ENCODE results near the gene MRPS11.
A peak's percentile ranks its signal among the peaks of the same experiment; 100 is the strongest.
"Not testable (repeated sequence)": the region's sequence is repeated elsewhere in the genome, so short reads cannot be mapped to it uniquely, and the experiment has no call there.

MRPS11 gene

DNA sequence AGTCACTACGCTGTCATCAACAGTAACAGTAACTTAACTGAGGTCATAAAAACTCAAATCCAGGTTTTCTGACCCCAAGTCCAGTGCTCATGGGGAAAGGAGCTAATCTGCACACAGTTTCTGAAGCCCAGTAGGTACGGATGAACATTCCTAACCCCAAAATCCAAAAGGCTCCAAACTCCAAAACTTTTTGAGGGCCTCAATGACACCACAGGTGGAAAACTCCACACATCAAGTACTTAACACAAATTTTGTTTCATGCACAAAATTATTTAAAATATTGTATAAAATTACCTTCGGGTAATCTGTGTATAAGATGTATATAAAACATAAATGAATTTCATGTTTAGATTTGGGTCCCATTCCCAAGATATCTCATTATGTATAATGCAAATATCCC lies 10.8 kb upstream of the MRPS11 start:
- DNase-seq: no peak

GRCh38 chr15:88463870-88464532 lies 3.5 kb upstream of the MRPS11 start:
- no peak for DNase-seq

GRCh38 chr15:88465633-88466224 lies 1.8 kb upstream of the MRPS11 start:
- DNase-seq: no peak

DNA sequence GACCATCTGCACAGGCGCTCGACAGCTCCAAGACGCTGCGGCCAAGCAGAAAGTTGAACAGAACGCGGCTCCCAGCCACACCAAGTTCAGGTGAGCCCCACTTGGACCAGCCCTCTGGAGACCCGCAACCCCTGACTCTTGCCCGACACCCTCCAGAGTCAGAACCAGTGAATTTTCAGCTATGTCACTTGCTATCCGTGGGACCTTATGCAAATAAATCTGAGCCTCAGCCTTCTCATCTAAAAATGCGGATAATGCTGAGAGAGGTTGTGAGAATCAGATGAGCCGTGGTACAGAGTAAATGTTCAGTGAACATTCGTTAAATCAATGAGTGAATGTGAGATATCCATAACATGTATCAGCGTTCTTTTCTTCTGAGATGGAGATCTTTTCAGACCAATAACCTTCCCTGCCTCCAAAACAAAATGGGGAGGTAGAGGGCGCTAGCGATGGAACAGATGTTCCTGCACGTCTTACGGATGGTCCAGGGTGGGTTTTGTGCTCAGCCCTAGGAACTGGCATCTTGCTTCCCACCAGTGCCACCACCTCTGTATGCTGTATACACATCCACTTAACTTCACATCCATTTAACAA lies 524 bp downstream of the MRPS11 start:
- no peak for DNase-seq

DNA sequence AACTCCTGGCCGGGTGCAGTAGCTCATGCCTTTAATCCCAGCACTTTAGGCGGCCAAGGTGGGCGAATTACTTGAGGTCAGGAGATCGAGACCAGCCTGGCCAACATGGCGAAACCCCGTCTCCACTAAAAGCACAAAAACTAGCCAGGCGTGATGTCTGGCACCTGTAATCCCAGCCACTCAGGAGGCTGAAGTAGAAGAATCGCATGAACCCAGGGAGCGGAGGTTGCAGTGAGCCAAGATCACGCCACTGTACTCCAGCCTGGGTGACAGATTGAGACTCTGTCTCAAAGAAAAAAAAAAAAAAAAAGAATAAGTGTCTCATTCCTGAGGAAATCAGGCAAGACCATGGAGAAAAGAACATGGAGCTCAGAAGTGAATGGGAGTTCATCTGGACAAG lies 1.2 kb downstream of the MRPS11 start:
- DNase-seq: not testable (repeated sequence)

GRCh38 chr15:88469321-88469720 lies 1.8 kb downstream of the MRPS11 start:
- no peak for DNase-seq

DNA sequence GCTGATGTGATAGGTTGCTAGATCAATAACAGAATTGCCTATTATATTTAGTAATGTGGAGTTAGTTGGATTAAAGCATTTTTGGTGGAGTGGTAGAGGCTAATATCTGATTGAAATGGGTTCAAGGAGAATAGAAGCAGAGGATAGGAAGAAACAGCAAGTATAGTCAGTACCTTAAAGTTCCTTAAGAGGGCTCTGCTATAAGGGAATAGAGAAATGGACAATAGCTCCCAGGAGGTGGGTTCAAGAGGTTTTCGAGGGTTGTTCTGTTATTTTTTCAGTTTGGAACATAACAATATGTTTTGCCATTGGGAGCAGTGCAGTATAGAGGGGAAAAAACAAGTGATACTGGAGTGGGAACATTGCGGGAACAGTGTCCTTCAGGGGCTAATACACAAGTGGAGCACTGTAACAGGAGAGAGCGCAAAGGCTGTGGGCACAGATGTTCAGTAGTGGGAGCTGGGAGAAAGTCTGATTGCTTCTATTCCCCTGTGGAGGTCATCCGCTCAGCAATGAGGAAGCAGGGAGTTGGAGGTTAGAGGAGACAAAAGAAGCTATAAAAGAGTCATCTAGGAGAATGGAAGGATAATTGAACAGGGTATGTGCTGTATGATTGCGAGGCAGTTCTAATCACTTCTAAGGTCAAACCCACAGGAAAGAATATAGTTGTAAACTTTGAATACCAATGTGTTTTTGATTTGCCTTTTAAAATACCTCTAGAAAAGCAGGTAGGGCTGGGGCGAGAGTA lies 3.3 kb downstream of the MRPS11 start:
- DNase-seq: no peak

DNA sequence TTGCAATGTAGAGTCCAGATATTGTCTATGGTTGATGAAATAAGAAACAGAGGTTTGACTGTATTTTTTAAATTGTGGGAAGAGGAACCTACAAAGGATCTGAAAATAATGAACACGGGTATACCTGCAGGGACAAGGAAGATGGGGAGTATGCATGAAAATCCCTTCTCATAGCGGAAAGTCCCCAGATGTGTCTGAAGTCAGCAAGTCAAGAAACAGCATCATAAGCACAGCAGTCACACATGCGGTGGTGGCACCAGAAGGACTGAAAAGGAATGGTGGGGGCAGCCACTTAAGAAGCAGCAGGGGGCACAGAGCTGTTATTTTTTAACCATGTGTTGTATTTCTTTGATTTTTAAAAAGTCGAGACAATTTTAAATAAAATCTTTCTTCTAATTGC lies 4.7 kb downstream of the MRPS11 start:
- DNase-seq: no peak

GRCh38 chr15:88473661-88474293 lies 6.3 kb downstream of the MRPS11 start:
- not testable (repeated sequence) for DNase-seq

- peak; percentile 44 for DNase-seq
Measured at GRCh38 chr15:88476635-88477060, 9.1 kb downstream of the MRPS11 start.

GRCh38 chr15:88477126-88477525 lies 9.6 kb downstream of the MRPS11 start:
- no peak for DNase-seq

- no peak for DNase-seq
Measured at GRCh38 chr15:88477904-88478303, 10.4 kb downstream of the MRPS11 start.

DNA sequence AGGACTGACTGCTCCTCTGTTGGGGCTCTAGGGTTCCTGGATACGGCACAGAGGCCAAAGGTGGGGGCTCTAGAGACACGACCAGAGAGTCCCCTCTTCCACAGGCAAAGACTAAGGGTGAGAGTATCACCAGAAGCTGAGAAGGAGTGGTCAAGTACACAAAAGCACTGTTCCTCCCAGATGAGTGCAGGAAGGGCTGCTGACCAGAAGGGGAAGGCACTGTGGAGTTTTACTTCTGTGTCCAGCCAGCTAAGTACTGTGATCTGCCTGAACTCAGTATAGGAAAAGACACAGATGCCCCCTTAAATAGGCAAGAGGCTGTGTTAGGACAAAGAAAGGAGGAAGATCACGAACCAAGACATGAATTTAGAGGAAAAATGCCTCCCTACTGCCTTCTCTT lies 11.7 kb downstream of the MRPS11 start:
- no peak for DNase-seq

GRCh38 chr15:88480981-88481380 lies 13.5 kb downstream of the MRPS11 start:
- no peak for DNase-seq

DNA sequence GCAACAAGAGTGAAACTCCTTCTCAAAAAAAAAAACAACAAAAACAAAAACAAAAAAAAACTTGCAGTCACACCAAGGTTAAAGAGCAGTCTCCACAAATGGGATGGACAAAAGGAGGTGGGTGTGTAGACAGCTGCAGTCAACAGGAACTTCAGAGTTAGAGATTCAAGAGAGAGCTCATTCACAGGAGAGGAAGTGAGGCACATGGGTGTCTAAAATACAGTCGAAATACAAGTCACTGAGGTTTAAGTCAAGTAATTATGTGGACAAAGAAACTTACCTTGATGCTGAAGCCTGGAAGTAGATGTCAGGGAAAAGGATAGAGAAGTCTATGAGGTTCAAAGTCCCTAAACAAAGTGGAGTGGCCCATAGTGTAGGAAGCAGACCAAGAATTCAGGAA lies 14.8 kb downstream of the MRPS11 start:
- no peak for DNase-seq

DNA sequence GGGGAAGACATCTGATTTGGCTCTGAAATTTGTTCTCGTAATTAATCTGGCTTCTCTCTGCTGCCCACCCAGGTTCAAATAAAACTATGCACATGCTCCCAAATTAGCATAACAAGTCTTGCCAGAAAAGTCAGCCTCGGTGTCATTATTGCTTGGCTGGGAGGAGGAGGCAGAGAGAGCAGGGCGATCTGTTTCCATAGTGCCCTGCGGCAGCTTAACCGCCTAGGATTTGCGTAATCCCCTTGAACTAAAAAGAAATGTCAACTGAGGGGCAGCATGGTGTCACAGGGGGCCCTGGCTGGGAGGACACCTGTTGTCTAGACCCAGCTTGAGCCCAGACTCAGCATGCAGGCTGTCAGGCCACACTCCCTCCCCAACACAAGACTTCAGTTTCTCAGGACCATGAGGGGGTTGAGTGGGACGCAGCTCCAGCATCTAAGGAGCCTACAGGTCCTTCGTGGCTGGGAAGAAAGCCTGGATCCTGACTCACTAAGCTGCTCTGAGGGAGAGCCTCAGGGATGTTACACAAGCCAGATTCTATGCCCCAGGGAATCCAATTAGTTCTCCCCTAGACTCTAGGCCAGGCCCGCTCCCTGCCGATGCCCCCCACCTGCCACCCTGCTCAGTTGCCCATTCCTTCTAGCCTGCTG lies 17.3 kb downstream of the MRPS11 start:
- peak; percentile 43 for DNase-seq

DNA sequence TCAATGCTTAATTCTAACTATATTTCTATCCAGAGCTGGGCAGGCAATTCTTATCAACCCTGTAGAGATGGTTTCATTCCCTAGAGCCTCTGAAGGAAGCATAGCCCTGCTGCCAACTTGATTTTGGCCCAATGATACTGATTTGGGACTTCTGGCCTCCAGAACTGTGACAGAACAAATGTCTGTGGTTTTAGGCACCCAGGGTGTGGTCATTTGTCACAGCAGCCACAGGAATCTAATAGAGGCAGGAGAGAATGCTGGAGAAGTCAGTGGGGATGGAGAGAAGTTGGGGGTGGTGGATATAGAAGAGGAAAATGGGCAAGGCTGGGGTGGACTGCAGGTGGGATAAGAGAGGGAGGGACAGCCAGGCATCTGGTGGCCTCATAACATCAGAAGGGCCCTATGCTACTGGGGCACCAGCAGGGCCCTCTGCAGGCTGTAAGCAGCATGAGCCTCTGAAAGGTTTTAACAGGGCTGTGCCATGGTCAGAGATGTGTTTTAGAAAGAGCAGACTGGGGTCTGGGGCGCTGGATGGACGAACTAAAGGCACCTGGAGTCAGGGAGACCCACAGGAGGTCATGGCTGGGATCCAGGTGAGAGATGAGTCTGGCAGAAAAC lies 19.8 kb downstream of the MRPS11 start:
- no peak for DNase-seq

DNA sequence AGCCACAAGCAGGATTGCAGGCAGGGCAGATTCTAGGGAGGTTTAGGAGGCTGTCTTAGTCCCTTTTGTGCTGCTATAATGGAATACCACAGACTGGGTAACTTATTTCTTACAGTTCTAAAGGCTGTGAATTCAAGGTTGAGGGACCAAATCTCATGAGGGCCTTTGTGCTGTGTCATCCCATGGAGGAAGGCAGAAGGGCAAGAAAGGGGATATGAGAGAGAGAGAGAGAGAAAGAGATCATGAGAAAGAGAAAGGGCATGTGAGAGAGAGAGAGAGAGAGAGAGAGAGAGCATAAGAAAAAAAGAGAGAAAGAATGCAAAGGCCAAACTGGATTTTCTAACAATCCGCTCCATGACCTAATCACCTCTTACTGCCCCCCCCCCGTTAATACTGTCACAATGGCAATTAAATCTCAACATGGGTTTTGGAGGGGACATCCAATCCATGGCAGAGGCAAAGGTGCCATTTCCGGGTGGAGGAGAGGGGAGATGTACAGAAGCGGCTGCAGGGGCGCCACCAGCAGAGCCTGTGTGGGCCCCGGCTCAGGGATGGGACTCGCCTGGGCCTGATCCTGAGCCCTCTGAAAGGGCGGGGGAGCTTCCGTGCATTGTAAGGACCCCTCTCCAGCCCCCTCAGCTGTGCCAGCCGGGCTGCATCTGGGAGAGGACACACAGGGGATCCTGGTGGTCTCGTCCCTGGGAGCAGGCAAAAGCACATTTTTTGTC lies 20.5 kb downstream of the MRPS11 start:
- DNase-seq: no peak

GRCh38 chr15:88489321-88489720 lies 21.8 kb downstream of the MRPS11 start:
- DNase-seq: no peak

GRCh38 chr15:88490036-88490435 lies 22.5 kb downstream of the MRPS11 start:
- no peak for DNase-seq

GRCh38 chr15:88491158-88491557 lies 23.6 kb downstream of the MRPS11 start:
- DNase-seq: no peak

DNA sequence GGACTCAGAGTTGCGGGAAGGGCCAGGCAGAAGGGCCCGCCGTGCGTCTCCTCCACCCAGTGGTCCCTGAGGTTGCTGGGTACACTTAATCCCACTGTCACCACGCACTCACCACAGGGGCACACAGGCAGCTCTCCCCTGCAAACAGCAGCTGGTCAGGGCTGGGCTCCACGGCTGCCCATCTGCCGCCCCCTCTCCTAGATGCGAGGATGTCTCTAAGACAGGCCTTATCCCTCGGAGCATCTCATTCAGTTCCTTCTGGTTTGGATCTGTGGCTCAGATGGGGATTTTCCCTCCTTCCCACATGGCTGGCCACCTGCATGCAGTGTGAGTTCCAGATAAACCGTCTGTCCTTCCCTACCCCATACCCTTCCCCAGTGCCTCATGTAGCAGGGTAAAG lies 26.3 kb downstream of the MRPS11 start:
- DNase-seq: no peak
